ENCODE measurements around the gene REN. TPM values are rescaled to one million over a fixed set of nuclear protein-coding genes. Genes with fewer than 3 reads are reported as not detected.

Gene REN
- total and polyA plus RNA-seq, 2 of the 13 experiments (the other 11 are each of a cell fraction or from before 2014, with no cell fraction given) = not detected

- no peak for FAIRE-seq
- ChIA-PET POLR2A (no interaction called here), CTCF (ENCODE audit: low intra/inter-chr PET ratio, low total read pairs) (no interaction called here)
- no TSS peak for BruUV-seq (replicated peaks)
- no peak overlapping the region for H3K9ac ChIP-seq (ENCODE audit: insufficient read depth, low read depth, low read length)
- H3K9me3 ChIP-seq (ENCODE audit: low read length) = no peaks in the 10 kb centered on the region
- H3K4me1 ChIP-seq (ENCODE audit: insufficient read depth, low read length) = peaks cover 26% of the 10 kb centered on the region
- 34% methylated on average over 3 of the region's 3 CpGs for WGBS (ENCODE audit: low lambda C conversion rate)
- no peak for ATAC-seq
- no peak overlapping the region for H3K4me3 ChIP-seq (replicated peaks in 1 of 3; ENCODE audit: insufficient read depth in 1 of 3, low read depth in 2 of 3, low read length in 3 of 3)
- H3K79me2 ChIP-seq (ENCODE audit: insufficient read depth, low read length) = no peaks in the 10 kb centered on the region
- H3K27ac ChIP-seq (ENCODE audit: extremely low read length, insufficient read depth, low read length) = no peak overlapping the region
- H3K27me3 ChIP-seq (ENCODE audit: control insufficient read depth in 1 of 2, insufficient read depth in 2 of 2, low read length in 2 of 2) = peaks cover 5 to 39% of the 10 kb centered on the region in 2 experiments; a peak in 4 of 5 replicates
- no peak for DNase-seq (ENCODE audit: low spot score)
- in situ Hi-C loops (cut with HindIII; ENCODE audit: extremely low pct_ligation_motif_present, low pct_unique_long_range_greater_than_20kb) = no loop called here
- no peak overlapping the region for H3K4me2 ChIP-seq (ENCODE audit: low read depth, low read length)
- intact Hi-C loops (cut with micrococcal nuclease; ENCODE audit: unreplicated experiment) = no loop called here
- no peaks in the 10 kb centered on the region for H3K36me3 ChIP-seq (replicated peaks in 1 of 2; ENCODE audit: control insufficient read depth in 1 of 2, insufficient read depth in 2 of 2, low read length in 2 of 2)
- no peaks in the 10 kb centered on the region for H4K20me1 ChIP-seq (ENCODE audit: insufficient read depth, low read length)
- TF ChIP-seq ZFP36 (IDR thresholded peaks at IDR 0.05; ENCODE audit: borderline replicate concordance, low read depth, low read length, partially characterized antibody) (peak; percentile 76), ZMYM3 (CRISPR knock-in tag; IDR thresholded peaks at IDR 0.05) (peak; percentile 31; the same call in 1 of the 2 replicates), ZNF510 (CRISPR knock-in tag; IDR thresholded peaks at IDR 0.05; ENCODE audit: low read depth) (no peak)
- H2AFZ ChIP-seq (ENCODE audit: low read length) = no peak overlapping the region
Measured at GRCh38 chr1:204192589-204193352, 26.6 kb upstream of the REN start.

DNA sequence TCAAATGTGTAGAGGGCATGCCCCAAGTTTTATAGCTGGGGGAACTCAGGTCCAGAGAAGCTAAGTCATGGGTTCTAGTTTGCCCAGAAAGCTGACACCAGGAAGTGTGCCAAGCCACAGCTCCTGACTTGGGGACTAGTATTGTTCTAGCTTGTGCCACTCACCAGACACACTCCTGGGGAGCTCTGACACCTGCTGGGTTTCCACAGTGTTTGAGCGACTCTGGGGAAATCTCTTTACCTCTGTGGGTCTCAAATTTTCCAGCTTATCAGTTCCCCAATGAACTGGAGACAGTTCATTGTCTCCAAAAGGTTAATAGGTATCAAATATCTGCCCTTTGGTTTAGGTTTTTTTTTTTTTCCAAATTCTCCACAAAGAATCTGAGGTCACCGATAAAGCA, 25.9 kb upstream of the REN start:
- 90% methylated on average over 2 of the region's 2 CpGs for WGBS (ENCODE audit: low lambda C conversion rate)
- TF ChIP-seq MEIS2 (CRISPR knock-in tag; IDR thresholded peaks at IDR 0.05) (no peak), ZNF276 (CRISPR knock-in tag; IDR thresholded peaks at IDR 0.05; ENCODE audit: low read depth) (no peak), ARID5B (CRISPR knock-in tag; IDR thresholded peaks at IDR 0.05) (no peak), ZNF446 (CRISPR knock-in tag; IDR thresholded peaks at IDR 0.05) (no peak), ZSCAN29 (CRISPR knock-in tag; conservative IDR thresholded peaks at IDR 0.05) (no peak)
- TF ChIP-seq, protein P1, sequence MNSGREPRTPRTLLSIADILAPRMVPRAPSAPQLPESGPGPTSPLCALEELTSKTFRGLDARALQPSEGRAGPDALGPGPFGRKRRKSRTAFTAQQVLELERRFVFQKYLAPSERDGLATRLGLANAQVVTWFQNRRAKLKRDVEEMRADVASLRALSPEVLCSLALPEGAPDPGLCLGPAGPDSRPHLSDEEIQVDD (CRISPR knock-in tag; IDR thresholded peaks at IDR 0.05; ENCODE audit: borderline replicate concordance) = no peak

More for the DNA sequence above, 25.9 kb upstream of the REN start:
- Histone ChIP-seq H3K36me3 (replicated peaks in 1 of 2; ENCODE audit: control insufficient read depth in 1 of 2, insufficient read depth in 2 of 2, low read length in 2 of 2) (no peaks in the 10 kb centered on the region), H3K9ac (ENCODE audit: insufficient read depth, low read depth, low read length) (no peak overlapping the region), H3K9me3 (ENCODE audit: low read length) (no peaks in the 10 kb centered on the region), H3K4me1 (ENCODE audit: insufficient read depth, low read length) (peaks cover 26% of the 10 kb centered on the region), H4K20me1 (ENCODE audit: insufficient read depth, low read length) (no peaks in the 10 kb centered on the region), H3K4me2 (ENCODE audit: low read depth, low read length) (no peak overlapping the region), H2AFZ (ENCODE audit: low read length) (no peak overlapping the region), H3K27ac (ENCODE audit: extremely low read length, insufficient read depth, low read length) (no peak overlapping the region), H3K79me2 (ENCODE audit: insufficient read depth, low read length) (no peaks in the 10 kb centered on the region), H3K27me3 (ENCODE audit: control insufficient read depth in 1 of 2, insufficient read depth in 2 of 2, low read length in 2 of 2) (peaks cover 6 to 39% of the 10 kb centered on the region in 2 experiments; a peak in 4 of 5 replicates), H3K4me3 (replicated peaks in 1 of 3; ENCODE audit: insufficient read depth in 1 of 3, low read depth in 2 of 3, low read length in 3 of 3) (no peak overlapping the region)
- in situ Hi-C loops (cut with HindIII; ENCODE audit: extremely low pct_ligation_motif_present, low pct_unique_long_range_greater_than_20kb) = no loop called here
- no peak for ATAC-seq
- CTCF ChIA-PET (ENCODE audit: low intra/inter-chr PET ratio, low total read pairs) = no interaction called here
- POLR2A ChIA-PET = interaction anchor here (0.7 kb wide), 1 partner anchor 38 kb away, joined by 3 read pairs; no protein-coding TSS in a partner anchor
- no peak for DNase-seq (ENCODE audit: low spot score)
- no peak for FAIRE-seq
- no TSS peak for BruUV-seq (replicated peaks)
- intact Hi-C loops (cut with micrococcal nuclease; ENCODE audit: unreplicated experiment) = no loop called here

Data from HepG2 (cell line).